ENCODE measurements around the gene MIPOL1.
"Not testable (repeated sequence)": the region's sequence is repeated elsewhere in the genome, so short reads cannot be mapped to it uniquely, and the experiment has no call there.

The MIPOL1 gene

DNA sequence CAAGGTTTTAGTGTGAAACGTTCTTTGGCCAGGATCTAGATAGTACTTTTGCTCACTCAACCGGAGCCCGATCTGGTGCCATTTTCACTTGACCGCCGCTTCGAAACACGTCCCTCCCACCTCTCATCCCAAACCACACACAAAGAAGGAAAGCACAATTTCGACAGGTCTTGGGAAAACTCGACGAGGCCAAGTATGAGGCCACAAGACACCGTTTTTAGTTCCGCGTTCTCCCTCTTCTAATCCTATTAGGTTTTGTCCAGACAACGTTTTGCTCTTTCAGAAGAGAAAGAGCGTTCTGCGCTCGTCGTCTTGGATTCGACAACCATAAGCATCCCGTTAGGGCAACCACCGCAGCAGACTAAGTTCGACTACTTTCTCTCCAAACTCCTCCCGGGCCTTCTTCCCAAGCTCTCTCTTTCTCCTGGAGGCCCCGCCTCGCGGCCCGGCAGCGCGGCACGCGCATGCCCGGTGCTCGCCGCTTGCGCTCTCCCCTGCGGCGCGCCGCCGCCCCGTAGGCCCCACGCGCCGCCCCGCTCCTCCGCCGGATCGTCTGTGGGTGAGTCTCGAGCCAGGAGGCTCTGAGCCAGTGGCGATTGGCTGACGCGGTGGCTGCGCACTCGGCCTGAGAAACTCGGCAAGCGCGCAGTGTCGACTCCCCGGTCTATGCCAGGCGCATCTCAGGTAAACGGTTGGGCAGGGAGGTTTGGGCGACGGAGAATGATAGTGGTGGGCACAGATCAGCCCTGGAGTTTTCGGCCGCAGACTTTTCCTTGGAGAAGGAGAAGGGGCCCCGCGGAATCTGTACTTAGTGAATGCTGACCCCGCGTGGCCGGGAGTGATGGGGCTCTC, at the start of gene MIPOL1:
TSS of gene MIPOL1 (plus strand) at position 517 of the 852 bp plus-strand sequence. CDS start 49,952 bp downstream, outside the sequence.
- Mint-ChIP-seq H3K4me3 (peak within 1 kb of the TSS; percentile 92 to 97 (median 93)), H3K27me3 (ENCODE audit: low read depth) (no peaks in the 10 kb centered on the region), H3K9me3 (no peaks in the 10 kb centered on the region), H3K27ac (peak within 1 kb of the TSS; percentile 99 to 100 (median 100)), H3K36me3 (ENCODE audit: low read depth) (no peaks in the 10 kb centered on the region), H3K4me1 (peaks cover 20% of the 10 kb centered on the region)
- peak in 1 of 3 experiments; percentile 26 for TF ChIP-seq CTCF (IDR thresholded peaks at IDR 0.05; ENCODE audit: unreplicated experiment in 3 of 3)

GRCh38 chr14:37150414-37150813, 47.3 kb upstream of the MIPOL1 start:
- Mint-ChIP-seq H3K36me3 (ENCODE audit: low read depth) (no peaks in the 10 kb centered on the region), H3K27ac (no peak overlapping the region), H3K9me3 (peaks cover 14% of the 10 kb centered on the region), H3K4me1 (peaks cover 4% of the 10 kb centered on the region), H3K27me3 (ENCODE audit: low read depth) (peaks cover 3% of the 10 kb centered on the region), H3K4me3 (no peak overlapping the region)
- peak; percentile 67 to 79 (median 76) for TF ChIP-seq CTCF (IDR thresholded peaks at IDR 0.05; ENCODE audit: unreplicated experiment in 3 of 3)

GRCh38 chr14:37153005-37153404, 44.7 kb upstream of the MIPOL1 start:
- H3K36me3 Mint-ChIP-seq (ENCODE audit: low read depth), result no peaks in the 10 kb centered on the region
- H3K4me3 Mint-ChIP-seq, result no peak overlapping the region
- H3K9me3 Mint-ChIP-seq, result peaks cover 30% of the 10 kb centered on the region
- TF ChIP-seq CTCF (IDR thresholded peaks at IDR 0.05; ENCODE audit: unreplicated experiment in 3 of 3), result no peak
- H3K27ac Mint-ChIP-seq, result no peak overlapping the region
- H3K4me1 Mint-ChIP-seq, result peaks cover 4% of the 10 kb centered on the region
- no peaks in the 10 kb centered on the region for H3K27me3 Mint-ChIP-seq (ENCODE audit: low read depth)

DNA sequence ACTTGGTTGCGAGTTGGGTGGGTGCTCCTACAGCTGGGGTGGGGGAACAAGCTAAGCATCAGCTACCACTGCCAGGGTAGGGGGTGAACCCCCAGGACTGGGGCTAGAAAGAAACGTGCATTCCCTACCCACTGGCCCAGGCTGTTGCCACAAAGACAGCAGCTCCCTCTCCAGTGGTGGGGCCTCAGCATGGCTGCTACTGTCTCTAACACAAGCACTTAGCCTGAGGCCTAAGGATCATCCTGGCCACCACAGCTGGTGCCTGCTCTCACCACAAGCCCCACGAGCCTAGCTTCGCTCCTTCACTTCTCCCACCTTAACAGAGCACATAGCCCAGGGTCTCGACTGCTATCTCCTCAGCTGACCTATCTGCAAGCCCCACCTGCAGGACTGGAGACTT, 44.3 kb upstream of the MIPOL1 start:
- Mint-ChIP-seq H3K36me3 (ENCODE audit: low read depth) (no peaks in the 10 kb centered on the region), H3K4me3 (no peak overlapping the region), H3K9me3 (peaks cover 34% of the 10 kb centered on the region), H3K27ac (no peak overlapping the region), H3K27me3 (ENCODE audit: low read depth) (no peaks in the 10 kb centered on the region), H3K4me1 (peaks cover 4% of the 10 kb centered on the region)
- no peak for TF ChIP-seq CTCF (IDR thresholded peaks at IDR 0.05; ENCODE audit: unreplicated experiment in 3 of 3)

DNA sequence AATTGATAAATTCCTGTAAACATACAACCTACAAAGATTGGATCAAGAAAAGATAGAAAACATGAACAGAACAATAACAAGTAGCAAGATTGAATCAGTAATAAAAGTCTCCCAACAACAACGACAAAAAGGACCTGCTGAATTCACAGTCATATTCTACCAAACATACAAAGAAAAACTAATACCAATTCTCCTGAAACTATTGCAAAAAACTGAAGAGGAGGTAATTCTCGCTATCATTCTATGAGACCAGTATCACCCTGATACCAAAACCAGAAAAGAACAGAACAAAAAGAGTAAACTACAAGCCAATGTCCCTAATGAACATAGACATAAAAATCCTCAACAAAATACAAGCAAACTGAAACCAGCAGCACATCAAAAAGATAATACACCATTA, 39.8 kb upstream of the MIPOL1 start:
- Mint-ChIP-seq H3K27me3 (ENCODE audit: low read depth) (peaks cover 4% of the 10 kb centered on the region), H3K36me3 (ENCODE audit: low read depth) (peaks cover 4% of the 10 kb centered on the region), H3K9me3 (peaks cover 60% of the 10 kb centered on the region), H3K4me1 (no peaks in the 10 kb centered on the region), H3K27ac (no peak overlapping the region), H3K4me3 (no peak overlapping the region)
- no peak for TF ChIP-seq CTCF (IDR thresholded peaks at IDR 0.05; ENCODE audit: unreplicated experiment in 3 of 3)

- H3K4me1 Mint-ChIP-seq; H3K27me3 Mint-ChIP-seq (ENCODE audit: low read depth); H3K4me3 Mint-ChIP-seq; H3K36me3 Mint-ChIP-seq (ENCODE audit: low read depth); H3K27ac Mint-ChIP-seq: not testable (repeated sequence)
- H3K9me3 Mint-ChIP-seq, result peaks cover 39% of the 10 kb centered on the region
Observed at GRCh38 chr14:37162307-37162706, 35.4 kb upstream of the MIPOL1 start.

Measured in nephron (organoid).